Pons (tissue), 1 donor: Measurements from ENCODE around the gene KIF6.
"Not testable (repeated sequence)": the region's sequence is repeated elsewhere in the genome, so short reads cannot be mapped to it uniquely, and the experiment has no call there.

Experiments used
- DNase-seq: peaks from one replicate; pipeline ENCODE4 v3.0.0-alpha.2; 2016; ENCODE audit warnings: low spot score

KIF6 gene

GRCh38 chr6:39553860-39554802, 171.1 kb downstream of the KIF6 start:
- no peak for DNase-seq

GRCh38 chr6:39553029-39553428, 172.2 kb downstream of the KIF6 start:
- DNase-seq, result no peak

- no peak for DNase-seq
These were observed 175.0 kb downstream of the KIF6 start for GRCh38 chr6:39550191-39550590.

GRCh38 chr6:39546731-39547130, 178.5 kb downstream of the KIF6 start:
- DNase-seq, result no peak

GRCh38 chr6:39543950-39544349, 181.3 kb downstream of the KIF6 start:
- DNase-seq, result no peak

- no peak for DNase-seq
These were observed 182.1 kb downstream of the KIF6 start for GRCh38 chr6:39543095-39543494.

GRCh38 chr6:39540454-39540853, 184.8 kb downstream of the KIF6 start:
- DNase-seq, result no peak

GRCh38 chr6:39530201-39530759, 194.9 kb downstream of the KIF6 start:
- DNase-seq, result no peak

GRCh38 chr6:39527792-39528564, 197.2 kb downstream of the KIF6 start:
- no peak for DNase-seq

- DNase-seq, result no peak
These were observed 201.2 kb downstream of the KIF6 start for GRCh38 chr6:39524007-39524406.

- no peak for DNase-seq
These were observed 203.2 kb downstream of the KIF6 start for GRCh38 chr6:39521958-39522357.

GRCh38 chr6:39520916-39521315, 204.3 kb downstream of the KIF6 start:
- no peak for DNase-seq

- DNase-seq, result no peak
These were observed 204.8 kb downstream of the KIF6 start for GRCh38 chr6:39520411-39520810.

GRCh38 chr6:39518221-39518620, 207.0 kb downstream of the KIF6 start:
- no peak for DNase-seq

GRCh38 chr6:39517756-39518155, 207.5 kb downstream of the KIF6 start:
- no peak for DNase-seq

- no peak for DNase-seq
These were observed 208.7 kb downstream of the KIF6 start for GRCh38 chr6:39516471-39516870.

- no peak for DNase-seq
These were observed 209.7 kb downstream of the KIF6 start for GRCh38 chr6:39515471-39515870.

- no peak for DNase-seq
These were observed 210.2 kb downstream of the KIF6 start for GRCh38 chr6:39515006-39515405.

- not testable (repeated sequence) for DNase-seq
These were observed 215.4 kb downstream of the KIF6 start for GRCh38 chr6:39509831-39510230.

GRCh38 chr6:39508515-39508914, 216.7 kb downstream of the KIF6 start:
- no peak for DNase-seq

GRCh38 chr6:39507331-39507998, 217.7 kb downstream of the KIF6 start:
- no peak for DNase-seq

GRCh38 chr6:39502362-39502955, 222.7 kb downstream of the KIF6 start:
- DNase-seq, result not testable (repeated sequence)
